ENCODE results near the gene UQCRHL.

Gene UQCRHL

DNA sequence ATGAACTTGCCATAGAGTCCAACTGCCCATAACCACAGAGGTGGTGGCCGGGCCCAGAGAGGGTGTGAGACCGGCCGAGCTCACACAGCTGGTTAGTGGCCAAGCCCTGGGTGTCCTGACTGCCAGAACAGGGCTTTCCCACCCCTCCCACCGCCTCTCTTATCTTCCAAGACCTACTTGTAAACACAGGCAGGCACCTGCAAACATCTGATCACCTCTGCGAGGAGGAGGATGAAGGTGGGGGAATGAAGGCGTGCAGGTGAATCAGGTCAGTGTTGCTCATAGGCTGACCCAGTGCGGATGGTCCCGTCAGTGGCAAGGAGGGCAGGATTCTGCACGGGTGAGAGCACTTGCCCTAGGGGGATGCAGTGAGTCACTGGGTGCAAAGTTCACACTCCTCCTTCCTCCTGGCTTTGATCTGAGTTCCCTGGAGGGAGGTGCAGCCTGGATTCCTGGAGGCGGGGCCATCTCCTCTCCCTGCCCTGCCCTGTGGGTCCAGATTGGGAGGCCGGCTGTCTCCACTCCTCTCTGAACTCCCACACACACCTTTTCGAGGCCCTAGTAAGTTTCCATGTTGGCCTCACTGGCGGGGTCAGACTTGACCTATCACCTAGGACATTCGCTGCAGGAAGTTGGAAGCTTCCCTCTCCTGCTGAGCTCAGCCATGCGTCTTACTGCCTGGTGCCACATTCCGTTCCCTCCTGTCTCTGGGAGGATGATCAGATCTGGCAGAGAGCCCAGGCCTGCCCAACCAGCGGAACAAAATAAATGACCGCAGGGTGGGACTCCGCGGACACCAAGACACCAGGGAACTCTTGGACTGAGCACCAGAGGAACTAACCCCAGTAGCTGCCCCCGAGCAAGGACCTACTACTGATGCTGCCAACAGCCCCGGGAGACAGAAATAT is 7.3 kb downstream of the UQCRHL start:
- peak; percentile 40 for DNase-seq (ENCODE audit: low read depth)
- H3K4me3 ChIP-seq (ENCODE audit: low read depth, low read length), result no peak overlapping the region
- TF ChIP-seq, protein P1, sequence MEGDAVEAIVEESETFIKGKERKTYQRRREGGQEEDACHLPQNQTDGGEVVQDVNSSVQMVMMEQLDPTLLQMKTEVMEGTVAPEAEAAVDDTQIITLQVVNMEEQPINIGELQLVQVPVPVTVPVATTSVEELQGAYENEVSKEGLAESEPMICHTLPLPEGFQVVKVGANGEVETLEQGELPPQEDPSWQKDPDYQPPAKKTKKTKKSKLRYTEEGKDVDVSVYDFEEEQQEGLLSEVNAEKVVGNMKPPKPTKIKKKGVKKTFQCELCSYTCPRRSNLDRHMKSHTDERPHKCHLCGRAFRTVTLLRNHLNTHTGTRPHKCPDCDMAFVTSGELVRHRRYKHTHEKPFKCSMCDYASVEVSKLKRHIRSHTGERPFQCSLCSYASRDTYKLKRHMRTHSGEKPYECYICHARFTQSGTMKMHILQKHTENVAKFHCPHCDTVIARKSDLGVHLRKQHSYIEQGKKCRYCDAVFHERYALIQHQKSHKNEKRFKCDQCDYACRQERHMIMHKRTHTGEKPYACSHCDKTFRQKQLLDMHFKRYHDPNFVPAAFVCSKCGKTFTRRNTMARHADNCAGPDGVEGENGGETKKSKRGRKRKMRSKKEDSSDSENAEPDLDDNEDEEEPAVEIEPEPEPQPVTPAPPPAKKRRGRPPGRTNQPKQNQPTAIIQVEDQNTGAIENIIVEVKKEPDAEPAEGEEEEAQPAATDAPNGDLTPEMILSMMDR (conservative IDR thresholded peaks at IDR 0.05; ENCODE audit: low read depth, low read length), result no peak

DNA sequence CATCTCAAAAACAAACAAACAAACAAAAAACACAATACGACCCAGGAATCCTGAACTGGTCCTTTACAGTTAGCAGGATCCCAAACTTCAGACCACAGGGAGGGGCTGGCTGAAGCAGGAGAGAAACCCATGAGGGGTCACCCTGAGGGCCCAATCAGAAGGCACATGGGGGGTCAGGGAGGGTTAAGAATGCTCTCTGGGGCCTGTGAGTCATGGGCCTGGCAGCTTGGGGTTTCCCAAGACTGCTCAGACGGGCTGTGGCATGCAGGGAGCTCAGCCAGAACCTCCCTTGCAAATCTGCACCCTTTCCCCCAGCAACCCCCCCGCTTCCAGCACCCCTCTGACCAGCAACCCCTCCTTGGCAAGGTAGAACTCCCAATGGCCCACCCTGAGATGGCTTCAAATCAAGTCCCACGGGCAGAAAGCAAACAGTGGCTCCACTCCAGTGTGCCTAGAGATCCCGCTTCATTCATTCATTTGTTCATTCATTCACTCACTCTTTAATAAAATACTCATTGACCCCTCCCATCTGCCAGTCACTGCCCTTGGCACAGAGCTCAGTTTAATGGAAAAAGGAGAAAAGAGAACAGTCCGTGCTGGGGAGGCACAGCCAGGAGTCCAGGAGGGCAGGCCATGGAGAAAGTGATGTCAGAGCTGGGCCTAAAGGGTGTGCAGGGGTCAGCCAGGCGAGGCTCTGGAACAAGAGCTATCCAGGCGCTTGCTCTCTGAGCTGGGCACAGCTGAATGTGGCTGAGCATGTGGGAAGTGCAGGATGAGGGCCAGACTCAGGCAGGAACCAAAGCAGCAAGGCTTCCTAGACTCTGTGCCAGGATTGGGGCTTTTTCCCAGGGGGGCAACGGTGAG is 8.2 kb downstream of the UQCRHL start:
- DNase-seq (ENCODE audit: low read depth), result peak; percentile 98
- no peak overlapping the region for H3K4me3 ChIP-seq (ENCODE audit: low read depth, low read length)
- TF ChIP-seq, protein P1 (conservative IDR thresholded peaks at IDR 0.05; ENCODE audit: low read depth, low read length), result no peak

DNA sequence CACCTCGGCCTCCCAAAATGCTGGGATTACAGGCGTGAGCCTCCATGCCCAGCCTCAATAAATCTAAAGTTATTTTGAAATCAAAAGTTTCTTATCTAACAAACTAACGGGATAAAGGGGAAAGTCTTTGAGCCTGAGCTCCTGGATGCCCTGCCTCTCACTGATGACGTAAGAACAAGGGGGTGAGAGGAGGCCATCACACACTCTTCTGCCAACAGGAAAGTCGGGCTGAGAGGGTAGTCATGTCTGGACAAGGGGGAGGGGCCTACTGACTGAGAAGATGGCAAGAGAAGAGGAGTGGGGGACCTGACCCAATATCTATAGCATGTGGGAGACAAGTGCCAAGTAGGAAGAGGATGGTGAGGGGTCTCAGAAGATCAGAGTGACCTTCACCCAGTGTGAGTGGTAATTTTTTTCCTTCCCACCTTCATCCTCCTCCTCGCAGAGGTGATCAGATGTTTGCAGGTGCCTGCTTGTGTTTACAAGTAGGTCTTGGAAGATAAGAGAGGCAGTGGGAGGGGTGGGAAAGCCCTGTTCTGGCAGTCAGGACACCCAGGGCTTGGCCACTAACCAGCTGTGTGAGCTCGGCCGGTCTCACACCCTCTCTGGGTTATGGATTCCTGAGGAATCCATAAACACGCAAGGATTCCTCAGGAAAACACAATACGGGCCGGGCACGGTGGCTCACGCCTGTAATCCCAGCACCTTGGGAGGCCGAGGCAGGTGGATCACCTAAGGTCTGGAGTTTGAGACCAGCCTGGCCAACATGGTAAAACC is 9.6 kb downstream of the UQCRHL start:
- H3K4me3 ChIP-seq (ENCODE audit: low read depth, low read length), result no peak overlapping the region
- TF ChIP-seq, protein P1 (conservative IDR thresholded peaks at IDR 0.05; ENCODE audit: low read depth, low read length), result no peak
- DNase-seq (ENCODE audit: low read depth), result no peak

DNA sequence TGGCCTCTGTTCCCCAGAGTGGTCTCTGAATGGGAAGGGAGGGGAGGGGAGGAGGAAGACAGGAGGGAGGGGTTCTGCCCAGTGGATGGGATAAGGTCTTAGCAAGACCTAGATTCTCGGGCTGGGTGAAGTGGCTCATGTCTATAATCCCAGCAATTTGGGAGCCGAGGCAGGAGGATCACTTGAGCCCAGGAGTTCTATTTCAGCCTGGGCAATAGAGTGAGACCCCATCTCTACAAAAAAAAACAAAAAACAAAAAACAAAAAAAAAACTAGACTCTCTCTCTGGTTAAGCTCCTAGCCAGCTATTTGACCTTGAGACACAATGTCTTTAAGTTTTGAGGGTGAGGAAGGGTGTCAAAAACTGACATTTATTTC is 11.4 kb downstream of the UQCRHL start:
- DNase-seq (ENCODE audit: low read depth), result no peak
- no peak overlapping the region for H3K4me3 ChIP-seq (ENCODE audit: low read depth, low read length)

DNA sequence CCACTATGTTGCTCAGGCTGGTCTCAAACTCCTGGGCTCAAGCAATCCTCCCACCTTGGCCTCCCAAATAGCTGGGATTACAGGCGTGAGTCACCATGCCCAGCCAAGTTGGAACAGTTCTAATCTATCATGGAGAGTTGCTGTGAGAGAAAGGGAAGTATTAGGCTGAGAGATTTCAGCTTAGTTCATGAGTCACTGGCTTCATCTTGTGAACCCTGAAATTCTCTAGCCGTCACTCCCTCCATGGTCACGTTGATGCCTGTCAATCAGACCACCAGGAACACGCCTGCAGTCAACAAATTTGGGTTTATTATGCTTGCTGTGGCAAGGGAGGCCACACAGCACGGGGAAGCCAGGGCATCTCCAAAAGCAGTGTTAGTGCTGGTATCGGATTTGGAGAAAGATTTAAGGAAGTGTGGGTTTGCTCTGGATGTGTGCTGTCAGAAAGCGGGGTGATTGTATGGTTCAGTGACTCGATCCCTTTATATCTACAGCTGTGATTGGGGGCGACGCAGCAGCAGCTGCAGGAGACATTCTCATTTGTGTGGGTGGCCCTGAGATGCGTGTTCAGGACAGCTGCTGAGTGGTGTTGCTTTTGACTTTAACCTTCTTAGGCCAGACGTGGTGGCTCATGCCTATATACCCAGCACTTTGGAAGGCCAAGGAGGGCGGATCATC is 18.7 kb downstream of the UQCRHL start:
- TF ChIP-seq, protein P1 (conservative IDR thresholded peaks at IDR 0.05; ENCODE audit: low read depth, low read length), result no peak
- DNase-seq (ENCODE audit: low read depth), result peak; percentile 57

More for the DNA sequence above, 11.4 kb downstream of the UQCRHL start:
- TF ChIP-seq, protein P1 (conservative IDR thresholded peaks at IDR 0.05; ENCODE audit: low read depth, low read length), result no peak

DNA sequence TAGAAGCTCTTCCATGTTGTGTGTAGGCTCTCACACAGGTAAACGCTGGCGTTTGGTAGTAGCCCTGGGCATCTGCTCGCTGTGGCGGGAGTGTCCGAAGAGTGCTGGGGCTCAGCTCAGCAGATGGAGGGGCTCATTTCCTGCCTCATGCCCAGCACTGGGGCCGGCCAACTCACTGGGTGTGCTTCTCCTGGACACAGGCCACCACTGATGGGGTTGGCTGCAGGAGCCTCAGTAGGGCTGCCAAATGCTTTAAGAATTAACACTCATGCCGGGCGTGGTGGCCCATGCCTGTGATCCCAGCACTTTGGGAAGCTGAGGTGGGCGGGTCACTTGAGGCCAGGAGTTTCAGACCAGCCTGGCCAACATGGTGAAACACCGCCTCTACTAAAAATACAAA is 20.9 kb downstream of the UQCRHL start:
- H3K4me3 ChIP-seq (ENCODE audit: low read depth, low read length), result no peak overlapping the region
- TF ChIP-seq, protein P1 (conservative IDR thresholded peaks at IDR 0.05; ENCODE audit: low read depth, low read length), result no peak
- DNase-seq (ENCODE audit: low read depth), result no peak

More for the DNA sequence above, 18.7 kb downstream of the UQCRHL start:
- H3K4me3 ChIP-seq (ENCODE audit: low read depth, low read length), result no peak overlapping the region
